Measurements from ENCODE around the gene APC2.
"Not testable (repeated sequence)": the region's sequence is repeated elsewhere in the genome, so short reads cannot be mapped to it uniquely, and the experiment has no call there.

The APC2 gene

DNA sequence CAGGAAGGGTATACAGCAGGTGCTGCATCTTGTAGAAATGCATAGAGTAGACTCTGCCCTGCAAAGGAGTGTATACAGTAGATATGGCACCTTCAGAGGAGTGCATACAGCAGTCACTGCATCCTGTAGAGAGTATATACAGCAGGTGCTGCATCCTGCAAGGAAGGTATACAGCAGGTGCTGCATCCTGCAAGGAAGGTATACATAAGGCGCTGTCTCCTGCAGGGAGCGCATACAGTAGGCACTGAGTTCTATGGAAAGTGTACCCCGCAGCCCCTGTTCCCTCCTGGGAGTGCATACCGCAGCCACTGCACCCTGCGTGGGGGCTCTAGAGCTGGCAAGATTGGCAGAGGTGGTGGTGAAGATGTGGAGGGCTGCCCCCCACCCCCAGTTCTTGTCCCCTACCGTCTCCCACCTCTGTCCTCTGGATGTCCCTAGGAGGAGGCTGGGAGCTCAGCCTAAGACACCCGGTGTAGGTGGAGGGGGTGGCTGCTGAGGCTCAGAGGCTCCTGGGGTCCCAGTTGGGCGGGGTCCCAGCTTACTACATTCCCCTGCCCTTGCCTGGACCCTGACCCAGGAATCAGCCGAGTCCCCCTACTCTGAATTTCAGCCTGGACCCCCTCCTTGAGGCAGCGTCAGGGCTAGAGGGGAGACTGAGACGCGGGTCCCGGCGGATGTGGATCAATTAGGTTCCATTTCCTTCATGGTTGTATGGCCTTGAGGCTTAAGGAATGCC is 65.2 kb downstream of the APC2 start:
- DNase-seq = no peak

DNA sequence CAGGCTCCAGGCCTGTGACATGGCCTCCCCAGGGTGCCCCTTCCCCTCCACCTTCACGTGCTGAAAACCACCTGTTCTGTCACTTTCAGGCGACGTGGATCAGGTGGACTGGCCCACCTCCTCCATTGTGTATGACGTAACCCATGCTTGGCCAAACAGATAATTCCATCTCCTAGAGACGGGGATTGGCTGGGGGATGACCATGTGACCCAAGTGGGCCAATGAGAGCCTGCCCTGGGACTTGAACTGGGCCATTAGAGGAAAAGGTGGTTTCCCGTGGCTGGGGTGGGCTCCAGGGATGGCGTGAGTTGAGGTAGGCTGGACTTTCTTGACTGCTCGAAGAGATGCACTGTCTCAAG is 66.5 kb downstream of the APC2 start:
- DNase-seq = no peak

- no peak for DNase-seq
Observed at GRCh38 chr19:1518471-1518870, 68.5 kb downstream of the APC2 start.

- not testable (repeated sequence) for DNase-seq
Observed at GRCh38 chr19:1519802-1520201, 69.9 kb downstream of the APC2 start.

DNA sequence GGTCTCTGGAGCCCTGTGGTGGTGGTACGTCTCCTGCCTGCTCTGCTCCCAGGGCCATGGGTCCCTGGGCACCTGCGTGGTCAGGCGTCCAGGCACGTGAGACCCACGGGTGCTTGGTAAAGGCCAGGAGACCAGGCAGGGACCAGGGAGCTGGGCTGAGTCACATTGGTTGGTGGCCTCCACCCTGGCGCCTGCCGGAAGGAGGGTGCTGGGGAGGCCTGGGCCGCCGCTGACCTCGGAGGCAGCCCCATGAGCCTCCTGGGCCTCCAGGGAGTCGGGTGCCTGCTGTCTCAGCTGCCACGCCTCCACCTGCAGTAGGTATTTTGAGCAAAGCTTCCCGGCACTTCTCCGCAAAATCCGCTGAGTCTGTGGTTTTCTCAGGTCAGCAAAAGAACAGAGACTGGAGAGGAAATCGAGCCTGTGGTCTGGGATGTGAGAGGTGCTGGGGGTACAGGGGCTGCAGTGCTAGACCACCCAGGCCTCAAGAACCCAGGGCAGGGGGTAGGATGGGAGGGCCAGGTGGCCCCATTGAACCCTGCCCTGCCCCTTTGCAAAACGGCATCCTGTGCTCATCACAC is 70.4 kb downstream of the APC2 start:
- DNase-seq = no peak

DNA sequence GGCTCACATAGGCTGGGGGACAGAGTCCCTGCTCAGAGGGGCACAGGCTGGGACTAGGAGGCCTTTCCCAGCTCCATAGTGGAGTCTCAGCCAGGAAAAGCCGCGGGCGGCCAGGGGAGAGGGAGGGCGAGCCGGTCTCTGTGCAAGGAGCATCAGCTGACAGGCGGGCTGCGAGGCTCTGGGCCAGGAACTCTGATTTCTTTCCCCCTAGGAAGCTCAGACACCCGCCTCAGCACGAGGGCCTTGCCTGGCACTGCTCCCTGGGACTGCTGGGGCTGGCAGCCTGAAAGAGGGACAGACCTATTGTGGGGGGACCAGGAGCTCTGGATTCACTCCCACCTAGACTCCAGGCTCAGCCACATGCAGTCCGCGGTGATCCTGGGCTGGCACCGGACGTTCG is 71.7 kb downstream of the APC2 start:
- no peak for DNase-seq

DNA sequence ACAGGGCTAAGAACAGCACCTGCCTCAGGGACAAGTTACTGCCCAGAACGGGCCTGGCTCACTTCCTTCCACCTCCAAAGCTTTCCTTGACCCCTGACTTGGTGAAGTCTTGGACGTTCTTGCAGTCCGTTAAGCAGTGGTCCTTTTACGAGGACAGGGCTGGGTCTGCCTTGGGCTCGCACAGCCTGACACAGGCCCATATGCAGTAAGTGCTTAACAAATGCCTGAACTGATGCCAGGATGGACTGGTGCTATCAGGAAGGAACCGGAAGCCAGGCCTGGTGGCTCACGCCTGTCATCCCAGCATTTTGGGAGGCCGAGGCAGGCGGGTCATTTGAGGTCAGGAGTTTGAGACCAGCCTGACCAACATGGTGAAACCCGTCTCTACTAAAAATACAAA is 72.1 kb downstream of the APC2 start:
- no peak for DNase-seq

DNA sequence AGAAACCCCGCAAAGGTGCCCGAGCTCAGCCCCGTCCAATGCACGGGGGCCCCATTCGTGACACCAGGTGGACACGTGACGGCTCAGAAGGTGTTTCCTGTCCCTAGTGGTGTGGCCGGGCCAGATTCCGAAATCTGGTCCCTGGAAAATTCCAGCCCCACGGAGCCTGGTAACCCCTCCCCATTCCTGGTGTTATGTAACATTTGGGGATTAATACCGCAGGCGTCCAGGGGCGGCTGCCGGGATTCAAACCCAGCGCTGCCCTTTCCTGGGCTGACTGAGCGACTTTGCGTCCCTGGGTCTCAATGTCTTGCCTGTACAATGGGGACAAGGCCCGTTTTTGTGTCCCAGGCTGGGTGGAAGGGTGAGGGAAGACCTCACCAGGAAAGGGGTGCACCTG is 72.9 kb downstream of the APC2 start:
- DNase-seq = no peak
